Ammon's horn (tissue), 1 donor: ENCODE results near the gene CACNG5.

Source experiments
- DNase-seq: peaks from one replicate; pipeline ENCODE4 v3.0.0-alpha.2; 2016; ENCODE audit warnings: low spot score

Gene CACNG5

GRCh38 chr17:66834919-66835454 is at the start of gene CACNG5:
Gene CACNG5 (plus strand): TSS chr17:66835117. CDS start chr17:66877333, 42,216 bp downstream.
- DNase-seq = no peak

- DNase-seq = no peak
Measured at GRCh38 chr17:66786107-66786506, 48.8 kb upstream of the CACNG5 start.

- no peak for DNase-seq
Measured at GRCh38 chr17:66787914-66788313, 47.0 kb upstream of the CACNG5 start.

- DNase-seq = no peak
Measured at GRCh38 chr17:66789093-66789492, 45.8 kb upstream of the CACNG5 start.

GRCh38 chr17:66789961-66790437 is 44.9 kb upstream of the CACNG5 start:
- no peak for DNase-seq

- no peak for DNase-seq
Measured at GRCh38 chr17:66790501-66791061, 44.3 kb upstream of the CACNG5 start.

GRCh38 chr17:66791347-66791746 is 43.6 kb upstream of the CACNG5 start:
- peak; percentile 72 for DNase-seq

- DNase-seq = no peak
Measured at GRCh38 chr17:66793814-66794213, 41.1 kb upstream of the CACNG5 start.

- DNase-seq = no peak
Measured at GRCh38 chr17:66795486-66795885, 39.4 kb upstream of the CACNG5 start.

GRCh38 chr17:66799849-66800537 is 34.9 kb upstream of the CACNG5 start:
- peak; percentile 61 for DNase-seq

GRCh38 chr17:66803474-66803951 is 31.4 kb upstream of the CACNG5 start:
- no peak for DNase-seq

- DNase-seq = no peak
Measured at GRCh38 chr17:66805567-66805966, 29.4 kb upstream of the CACNG5 start.

- DNase-seq = no peak
Measured at GRCh38 chr17:66807182-66807581, 27.7 kb upstream of the CACNG5 start.

- DNase-seq = no peak
Measured at GRCh38 chr17:66809408-66809807, 25.5 kb upstream of the CACNG5 start.

- no peak for DNase-seq
Measured at GRCh38 chr17:66810951-66811682, 23.8 kb upstream of the CACNG5 start.

GRCh38 chr17:66811683-66812054 is 23.2 kb upstream of the CACNG5 start:
- DNase-seq = no peak

- no peak for DNase-seq
Measured at GRCh38 chr17:66812571-66812970, 22.3 kb upstream of the CACNG5 start.

GRCh38 chr17:66813296-66813695 is 21.6 kb upstream of the CACNG5 start:
- no peak for DNase-seq

- no peak for DNase-seq
Measured at GRCh38 chr17:66814026-66814425, 20.9 kb upstream of the CACNG5 start.

GRCh38 chr17:66814570-66814969 is 20.3 kb upstream of the CACNG5 start:
- DNase-seq = no peak

GRCh38 chr17:66817750-66818149 is 17.2 kb upstream of the CACNG5 start:
- DNase-seq = no peak

GRCh38 chr17:66819466-66819865 is 15.5 kb upstream of the CACNG5 start:
- DNase-seq = no peak

GRCh38 chr17:66822009-66822408 is 12.9 kb upstream of the CACNG5 start:
- no peak for DNase-seq
